Transverse colon (tissue), 4 donors: Measurements from ENCODE around the gene CNTNAP2. TPM values are rescaled to one million over a fixed set of nuclear protein-coding genes. Genes with fewer than 3 reads are reported as not detected.

Source experiments
- DNase-seq: peaks from one replicate; pipeline ENCODE4 v3.0.0-alpha.2; 2019
- H3K27ac ChIP-seq, 4 donors: fragments of 200-600 bp; sonication (generic); 2 replicates each; pipeline ENCODE4 v1.5.1; 2016 to 2018; ENCODE audit warnings: inconsistent platforms in 4 of 4
- H3K27me3 ChIP-seq: fragments of 200-600 bp; sonication (generic); 2 replicates; pipeline ENCODE4 v1.5.1; 2017; ENCODE audit warnings: inconsistent platforms
- H3K36me3 ChIP-seq, 4 donors: fragments of 200-600 bp; sonication (generic); 2 replicates each; pipeline ENCODE4 v1.5.1; 2017 to 2019; ENCODE audit warnings: inconsistent platforms in 4 of 4
- H3K4me1 ChIP-seq, 4 donors: fragments of 200-600 bp; sonication (generic); 2 replicates each; pipeline ENCODE4 v1.5.1; 2017 to 2020; ENCODE audit warnings: inconsistent platforms in 4 of 4
- H3K4me3 ChIP-seq, 4 donors: fragments of 200-600 bp; sonication (generic); 1 replicate in 1 of 4; 2 replicates in 3 of 4; pipeline versions ENCODE4 v1.5.1 to v1.6.1; 2017 to 2019; ENCODE audit warnings: inconsistent platforms in 4 of 4
- H3K9me3 ChIP-seq, 2 donors: fragments of 200-600 bp; sonication (generic); 2 replicates each; pipeline ENCODE4 v1.5.1; 2017 to 2019; ENCODE audit warnings: inconsistent platforms in 2 of 2
- EP300 ChIP-seq: sonication (generic); formaldehyde crosslinking; IDR thresholded peaks from one replicate; pipeline ENCODE4 v1.6.1; 2017; ENCODE audit warnings: antibody characterized with exemption, low read depth
- POLR2A ChIP-seq: fragments of 450-650 bp; IDR thresholded peaks from one replicate; pipeline ENCODE4 v1.6.1; 2016; ENCODE audit warnings: antibody characterized with exemption, mild to moderate bottlenecking, moderate library complexity
- POLR2AphosphoS5 ChIP-seq, 3 donors: sonication (generic); formaldehyde crosslinking; IDR thresholded peaks; one replicate each; pipeline ENCODE4 v1.6.1; 2016; ENCODE audit warnings: antibody characterized with exemption in 3 of 3
- WGBS, 2 donors: methylation state at CpG; one replicate each; pipeline ENCODE4 v1.1.5; 2018; ENCODE audit warnings: low coverage in 1 of 2; 5-methylcytosine and 5-hydroxymethylcytosine counted together
- in situ Hi-C, 4 donors: fragments of 200-750 bp; cut with MboI; loops; one replicate each; pipeline versions ENCODE4 v1.15.0 to v1.15.1; 2017; ENCODE audit warnings: low sequenced_read_pairs in 3 of 4, low pct_ligation_motif_present in 1 of 4, low pct_unique_long_range_greater_than_20kb in 1 of 4
- intact Hi-C: fragments of 100-400 bp; cut with DNase I; formaldehyde crosslinking; loops from one replicate; pipeline ENCODE4 v1.15.1; 2023; ENCODE audit warnings: low total_unique reads
- total RNA-seq, 4 donors: library from RNA; depleted of rRNA; stranded (reverse); fragments of >200 nt; gene quantifications; one replicate each; pipeline ENCODE4 v1.1.0, GENCODE V29; 2016
- TF ChIP-seq, protein P1 (sequence below), 5 experiments: fragments of 200-600 bp in 3 of 5; fragments of 450-650 bp in 2 of 5; sonication (generic) in 3 of 5; IDR thresholded peaks; 1 replicate in 2 of 5; 2 replicates in 3 of 5; pipeline ENCODE4 v1.5.1; 2016 to 2017; ENCODE audit warnings: antibody characterized with exemption in 5 of 5, inconsistent platforms in 3 of 5, mild to moderate bottlenecking in 2 of 5, moderate library complexity in 1 of 5

Gene CNTNAP2
- total RNA-seq, 4 donors from 2014 or later: 0.60 to 2.9 (median 2.4) TPM

DNA sequence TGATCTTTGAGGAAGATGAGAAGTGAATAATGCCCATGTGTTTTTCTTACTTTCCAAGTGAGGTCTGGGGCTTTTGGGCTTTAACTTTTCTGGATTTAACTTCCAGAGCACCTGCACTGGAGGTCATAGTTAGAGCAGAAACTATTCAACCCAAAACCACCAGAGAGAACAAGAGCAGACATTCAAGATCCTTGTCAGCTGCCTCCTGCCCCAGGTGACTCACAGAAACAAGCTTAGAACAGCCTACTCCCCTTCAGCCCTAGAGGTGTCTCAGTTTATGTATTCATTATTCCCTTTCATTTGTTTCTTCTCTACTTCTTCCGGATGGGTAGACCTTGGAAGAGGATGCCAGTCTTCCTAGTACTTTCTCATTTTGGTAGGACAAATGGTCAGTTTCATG, 270.5 kb downstream of the CNTNAP2 start:
- Histone ChIP-seq H3K27me3 (no peaks in the 10 kb centered on the region), H3K36me3 (no peaks in the 10 kb centered on the region), H3K9me3 (no peaks in the 10 kb centered on the region), H3K4me3 (no peak overlapping the region), H3K27ac (no peak overlapping the region), H3K4me1 (no peaks in the 10 kb centered on the region)
- intact Hi-C loops (no loop called here), in situ Hi-C loops (no loop called here)
- WGBS, 2 donors: 90 to 100% methylated on average over 1 of the region's 1 CpG
- TF ChIP-seq, protein P1, sequence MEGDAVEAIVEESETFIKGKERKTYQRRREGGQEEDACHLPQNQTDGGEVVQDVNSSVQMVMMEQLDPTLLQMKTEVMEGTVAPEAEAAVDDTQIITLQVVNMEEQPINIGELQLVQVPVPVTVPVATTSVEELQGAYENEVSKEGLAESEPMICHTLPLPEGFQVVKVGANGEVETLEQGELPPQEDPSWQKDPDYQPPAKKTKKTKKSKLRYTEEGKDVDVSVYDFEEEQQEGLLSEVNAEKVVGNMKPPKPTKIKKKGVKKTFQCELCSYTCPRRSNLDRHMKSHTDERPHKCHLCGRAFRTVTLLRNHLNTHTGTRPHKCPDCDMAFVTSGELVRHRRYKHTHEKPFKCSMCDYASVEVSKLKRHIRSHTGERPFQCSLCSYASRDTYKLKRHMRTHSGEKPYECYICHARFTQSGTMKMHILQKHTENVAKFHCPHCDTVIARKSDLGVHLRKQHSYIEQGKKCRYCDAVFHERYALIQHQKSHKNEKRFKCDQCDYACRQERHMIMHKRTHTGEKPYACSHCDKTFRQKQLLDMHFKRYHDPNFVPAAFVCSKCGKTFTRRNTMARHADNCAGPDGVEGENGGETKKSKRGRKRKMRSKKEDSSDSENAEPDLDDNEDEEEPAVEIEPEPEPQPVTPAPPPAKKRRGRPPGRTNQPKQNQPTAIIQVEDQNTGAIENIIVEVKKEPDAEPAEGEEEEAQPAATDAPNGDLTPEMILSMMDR (IDR thresholded peaks at IDR 0.05): no peak
- no peak for TF ChIP-seq POLR2A
- TF ChIP-seq EP300: no peak
- no peak for TF ChIP-seq POLR2AphosphoS5 (IDR thresholded peaks at IDR 0.05)
- DNase-seq: no peak

DNA sequence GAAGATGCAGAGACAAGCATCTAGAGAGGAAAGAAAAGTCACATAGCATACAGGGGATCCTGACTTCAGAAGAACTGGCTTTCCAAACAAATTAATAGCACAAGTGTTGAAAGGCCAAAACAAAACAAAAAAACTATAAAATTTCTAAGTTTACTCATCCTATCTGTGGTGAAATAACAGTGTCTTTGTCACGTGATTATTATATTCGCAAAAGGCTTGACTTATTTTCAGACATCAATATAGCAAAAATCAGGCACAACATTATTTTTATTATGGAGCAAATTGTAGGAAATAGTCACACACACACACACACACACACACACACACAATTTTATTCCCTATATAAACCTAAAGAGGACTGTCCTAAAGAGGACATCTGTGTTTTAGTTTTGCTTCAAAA, 272.3 kb downstream of the CNTNAP2 start:
- Histone ChIP-seq H3K4me1 (no peaks in the 10 kb centered on the region), H3K27ac (no peak overlapping the region), H3K36me3 (no peaks in the 10 kb centered on the region), H3K4me3 (no peak overlapping the region), H3K27me3 (no peaks in the 10 kb centered on the region), H3K9me3 (no peaks in the 10 kb centered on the region)
- no peak for TF ChIP-seq POLR2AphosphoS5 (IDR thresholded peaks at IDR 0.05)
- TF ChIP-seq, protein P1 (IDR thresholded peaks at IDR 0.05): no peak
- TF ChIP-seq POLR2A: no peak
- no peak for TF ChIP-seq EP300
- in situ Hi-C loops: no loop called here
- DNase-seq: no peak
- intact Hi-C loops: no loop called here
- WGBS, 2 donors: 71 to 79% methylated on average over 2 of the region's 2 CpGs

GRCh38 chr7:146393346-146393745, 276.7 kb downstream of the CNTNAP2 start:
- no peak for DNase-seq
- TF ChIP-seq POLR2A: no peak
- TF ChIP-seq POLR2AphosphoS5 (IDR thresholded peaks at IDR 0.05): no peak
- no peak for TF ChIP-seq EP300
- TF ChIP-seq, protein P1 (IDR thresholded peaks at IDR 0.05): no peak
- intact Hi-C loops: no loop called here
- Histone ChIP-seq H3K27me3 (no peaks in the 10 kb centered on the region), H3K27ac (no peak overlapping the region), H3K4me3 (no peak overlapping the region), H3K9me3 (no peaks in the 10 kb centered on the region), H3K4me1 (no peaks in the 10 kb centered on the region), H3K36me3 (no peaks in the 10 kb centered on the region)
- in situ Hi-C loops: no loop called here
- WGBS, 2 donors: 85% methylated on average over 2 of the region's 2 CpGs

- Histone ChIP-seq H3K4me1 (no peaks in the 10 kb centered on the region), H3K27ac (no peak overlapping the region), H3K27me3 (no peaks in the 10 kb centered on the region), H3K4me3 (no peak overlapping the region), H3K36me3 (no peaks in the 10 kb centered on the region), H3K9me3 (no peaks in the 10 kb centered on the region)
- 54 to 80% methylated on average over 1 of the region's 1 CpG for WGBS, 2 donors
- in situ Hi-C loops (no loop called here), intact Hi-C loops (no loop called here)
- DNase-seq: no peak
- TF ChIP-seq POLR2A: no peak
- TF ChIP-seq EP300: no peak
- no peak for TF ChIP-seq POLR2AphosphoS5 (IDR thresholded peaks at IDR 0.05)
- TF ChIP-seq, protein P1 (IDR thresholded peaks at IDR 0.05): no peak
Measured at GRCh38 chr7:146397141-146397540, 280.5 kb downstream of the CNTNAP2 start.
